Measurements from ENCODE around the gene SRGAP1. TPM values are rescaled to one million over a fixed set of nuclear protein-coding genes. Genes with fewer than 3 reads are reported as not detected.
A peak's percentile ranks its signal among the peaks of the same experiment; 100 is the strongest.

The SRGAP1 gene
- total and polyA plus RNA-seq, 4 donors: 13.9 to 17.3 (median 15.2) TPM

DNA sequence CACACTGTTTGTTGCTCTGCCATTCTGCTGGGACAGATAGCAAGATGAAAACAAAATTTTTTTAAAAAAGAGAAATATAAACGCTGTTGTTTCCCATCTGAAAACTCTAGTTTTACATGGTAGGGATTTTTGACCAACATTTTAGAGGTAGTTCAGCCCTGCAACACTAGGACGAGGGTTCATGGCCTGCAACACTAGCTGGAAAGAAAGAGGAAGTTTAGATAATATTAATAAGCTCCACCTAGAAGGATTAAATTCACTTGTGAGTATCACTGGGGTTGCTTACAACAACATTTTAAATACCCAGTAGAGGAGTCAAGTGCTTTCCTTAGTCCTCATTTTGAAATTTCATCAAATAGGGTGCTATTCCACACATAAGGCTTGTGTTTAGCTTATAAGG, 68.2 kb downstream of the SRGAP1 start:
- H3K36me3 ChIP-seq (ENCODE audit: control insufficient read depth, insufficient read depth, low read length): no peaks in the 10 kb centered on the region
- H3K27ac ChIP-seq (ENCODE audit: low read depth, low read length): no peak overlapping the region
- H3K9me3 ChIP-seq (ENCODE audit: control insufficient read depth, insufficient read depth, low read length): no peaks in the 10 kb centered on the region
- no peak overlapping the region for H3K4me3 ChIP-seq (ENCODE audit: low read depth, low read length)
- whole genome bisulfite sequencing (ENCODE audit: insufficient coverage): 100% methylated on average over 1 of the region's 2 CpGs
- peaks cover 3% of the 10 kb centered on the region for H3K4me1 ChIP-seq (ENCODE audit: control insufficient read depth, insufficient read depth, low read length)
- no peaks in the 10 kb centered on the region for H3K27me3 ChIP-seq (ENCODE audit: control insufficient read depth, insufficient read depth, low read length)
- DNase-seq (ENCODE audit: low read depth in 4 of 6, low spot score in 6 of 6): no peak

DNA sequence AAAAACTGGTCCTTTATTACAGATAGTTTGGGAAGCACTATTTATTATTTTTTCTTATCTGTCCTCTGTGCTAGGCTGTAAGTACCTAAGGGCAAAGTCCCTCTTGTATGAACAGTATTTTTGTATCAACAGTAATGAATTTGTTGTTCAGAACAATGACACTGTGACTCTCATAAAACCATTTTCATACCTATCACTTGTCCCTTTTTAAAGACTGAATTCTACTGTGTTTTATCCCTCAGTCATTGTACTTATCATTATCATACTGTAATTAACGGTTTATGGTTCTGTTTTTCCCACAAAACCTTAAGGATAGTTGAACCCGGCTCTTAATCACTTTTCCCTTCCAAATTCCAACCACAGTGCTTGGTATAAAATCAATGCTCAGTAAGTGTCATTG, 69.4 kb downstream of the SRGAP1 start:
- Histone ChIP-seq H3K36me3 (ENCODE audit: control insufficient read depth, insufficient read depth, low read length) (no peaks in the 10 kb centered on the region), H3K27ac (ENCODE audit: low read depth, low read length) (no peak overlapping the region), H3K9me3 (ENCODE audit: control insufficient read depth, insufficient read depth, low read length) (no peaks in the 10 kb centered on the region), H3K4me3 (ENCODE audit: low read depth, low read length) (no peak overlapping the region), H3K4me1 (ENCODE audit: control insufficient read depth, insufficient read depth, low read length) (peaks cover 7% of the 10 kb centered on the region), H3K27me3 (ENCODE audit: control insufficient read depth, insufficient read depth, low read length) (no peaks in the 10 kb centered on the region)
- WGBS (ENCODE audit: insufficient coverage): no CpG with 5 or more reads among the region's 2 CpGs
- DNase-seq (ENCODE audit: low read depth in 4 of 6, low spot score in 6 of 6): no peak

DNA sequence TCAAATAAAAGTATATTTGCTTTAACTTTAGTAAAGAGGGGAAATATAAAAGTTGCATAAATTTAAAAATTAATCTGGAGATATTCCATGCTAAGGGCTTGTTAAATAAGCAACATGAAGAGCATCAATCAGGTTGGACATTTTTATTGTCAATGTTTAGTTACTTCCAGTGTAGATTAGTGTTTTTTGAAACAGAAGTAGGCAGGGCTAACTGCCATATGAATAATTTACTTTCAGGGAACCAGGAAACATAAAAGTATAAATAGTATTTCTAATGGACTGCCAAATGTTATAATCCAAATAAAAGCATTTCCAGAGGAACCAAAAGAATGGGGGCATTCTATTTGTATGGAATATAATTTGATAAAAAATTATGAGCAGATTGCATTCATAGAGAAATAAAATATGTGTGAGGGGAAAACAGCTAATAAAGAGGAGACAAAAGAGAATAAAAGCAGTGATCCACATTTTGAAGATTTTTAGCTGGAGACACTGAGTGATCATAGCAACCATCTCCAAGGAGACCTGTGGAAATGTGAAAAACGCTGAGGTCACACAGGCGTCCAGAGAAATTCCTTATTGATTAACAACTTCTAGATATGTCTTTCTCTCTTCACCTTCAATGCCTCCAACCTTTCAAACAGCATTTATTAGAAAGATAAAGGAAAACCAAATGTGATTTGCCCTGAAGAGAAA, 70.8 kb downstream of the SRGAP1 start:
- DNase-seq (ENCODE audit: low read depth in 4 of 6, low spot score in 6 of 6): peak in 3 of 6 donors; percentile 28 to 57 (median 56)
- no peaks in the 10 kb centered on the region for H3K36me3 ChIP-seq (ENCODE audit: control insufficient read depth, insufficient read depth, low read length)
- no peaks in the 10 kb centered on the region for H3K9me3 ChIP-seq (ENCODE audit: control insufficient read depth, insufficient read depth, low read length)
- H3K27me3 ChIP-seq (ENCODE audit: control insufficient read depth, insufficient read depth, low read length): no peaks in the 10 kb centered on the region
- H3K4me1 ChIP-seq (ENCODE audit: control insufficient read depth, insufficient read depth, low read length): peaks cover 9% of the 10 kb centered on the region
- H3K4me3 ChIP-seq (ENCODE audit: low read depth, low read length): no peak overlapping the region
- no CpG with 5 or more reads among the region's 2 CpGs for WGBS (ENCODE audit: insufficient coverage)
- H3K27ac ChIP-seq (ENCODE audit: low read depth, low read length): no peak overlapping the region

DNA sequence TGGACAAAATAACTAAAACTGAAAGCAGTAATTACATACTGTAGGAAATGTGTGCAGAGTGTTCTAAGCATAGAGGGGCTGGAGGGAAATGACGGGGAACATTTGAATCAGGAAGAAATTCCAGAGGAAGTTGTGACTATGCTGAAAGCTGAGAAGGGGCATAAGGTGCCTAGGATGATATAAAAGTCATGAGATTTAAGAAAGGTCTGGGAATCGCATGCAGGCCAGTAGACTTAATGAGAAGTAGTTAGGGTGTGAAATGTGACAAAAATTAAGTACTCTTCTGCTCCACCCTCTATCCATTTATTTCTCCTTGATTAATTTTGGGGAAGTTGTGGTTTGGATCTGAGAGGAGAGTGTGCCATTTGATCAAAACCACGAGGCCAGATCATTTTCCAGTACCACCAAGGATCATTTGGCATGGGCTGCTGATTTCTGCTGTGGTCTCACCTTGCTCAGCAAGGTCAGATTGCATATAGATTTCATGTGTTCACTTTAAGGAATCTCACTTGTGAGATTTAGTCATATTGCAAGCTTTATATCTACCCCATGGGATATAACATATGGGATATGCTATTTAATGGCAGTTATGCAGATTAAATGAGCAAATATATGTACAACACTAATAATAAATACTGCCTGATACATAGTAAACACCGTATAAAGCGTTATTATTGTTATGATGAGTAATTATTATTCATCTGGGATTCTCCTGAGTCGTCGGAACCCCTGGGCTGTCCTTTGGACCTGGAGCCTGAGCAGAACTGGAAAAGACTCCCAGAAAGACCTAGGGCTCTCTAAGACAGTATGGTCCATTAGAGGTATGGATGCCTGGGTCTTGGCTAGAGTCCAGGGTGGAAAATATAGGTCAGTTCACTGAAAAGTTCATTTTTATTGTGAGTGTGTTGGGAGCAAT, 72.3 kb downstream of the SRGAP1 start:
- no peak for DNase-seq (ENCODE audit: low read depth in 4 of 6, low spot score in 6 of 6)
- Histone ChIP-seq H3K27me3 (ENCODE audit: control insufficient read depth, insufficient read depth, low read length) (no peaks in the 10 kb centered on the region), H3K4me3 (ENCODE audit: low read depth, low read length) (no peak overlapping the region), H3K4me1 (ENCODE audit: control insufficient read depth, insufficient read depth, low read length) (peaks cover 9% of the 10 kb centered on the region), H3K27ac (ENCODE audit: low read depth, low read length) (no peak overlapping the region), H3K36me3 (ENCODE audit: control insufficient read depth, insufficient read depth, low read length) (no peaks in the 10 kb centered on the region), H3K9me3 (ENCODE audit: control insufficient read depth, insufficient read depth, low read length) (no peaks in the 10 kb centered on the region)
- WGBS (ENCODE audit: insufficient coverage): 67% methylated on average over 2 of the region's 7 CpGs

DNA sequence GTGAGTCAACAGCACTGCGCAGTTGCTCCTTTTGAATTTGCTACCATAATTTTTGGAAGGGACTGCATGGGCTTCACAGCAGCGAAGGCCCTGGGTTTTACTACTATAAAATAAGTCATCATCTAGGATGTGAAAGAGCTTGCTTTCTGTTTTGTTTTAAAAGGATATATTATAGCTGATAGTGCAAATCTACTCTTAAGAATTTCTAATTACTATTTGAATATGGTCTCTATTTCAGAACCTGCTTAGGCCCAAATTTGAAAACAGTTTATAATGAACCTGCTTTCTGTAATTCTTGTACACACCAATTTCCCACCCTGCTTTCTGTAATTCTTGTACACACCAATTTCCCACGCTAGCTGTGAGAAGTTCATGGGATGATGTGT, 73.0 kb downstream of the SRGAP1 start:
- no peak overlapping the region for H3K27ac ChIP-seq (ENCODE audit: low read depth, low read length)

DNA sequence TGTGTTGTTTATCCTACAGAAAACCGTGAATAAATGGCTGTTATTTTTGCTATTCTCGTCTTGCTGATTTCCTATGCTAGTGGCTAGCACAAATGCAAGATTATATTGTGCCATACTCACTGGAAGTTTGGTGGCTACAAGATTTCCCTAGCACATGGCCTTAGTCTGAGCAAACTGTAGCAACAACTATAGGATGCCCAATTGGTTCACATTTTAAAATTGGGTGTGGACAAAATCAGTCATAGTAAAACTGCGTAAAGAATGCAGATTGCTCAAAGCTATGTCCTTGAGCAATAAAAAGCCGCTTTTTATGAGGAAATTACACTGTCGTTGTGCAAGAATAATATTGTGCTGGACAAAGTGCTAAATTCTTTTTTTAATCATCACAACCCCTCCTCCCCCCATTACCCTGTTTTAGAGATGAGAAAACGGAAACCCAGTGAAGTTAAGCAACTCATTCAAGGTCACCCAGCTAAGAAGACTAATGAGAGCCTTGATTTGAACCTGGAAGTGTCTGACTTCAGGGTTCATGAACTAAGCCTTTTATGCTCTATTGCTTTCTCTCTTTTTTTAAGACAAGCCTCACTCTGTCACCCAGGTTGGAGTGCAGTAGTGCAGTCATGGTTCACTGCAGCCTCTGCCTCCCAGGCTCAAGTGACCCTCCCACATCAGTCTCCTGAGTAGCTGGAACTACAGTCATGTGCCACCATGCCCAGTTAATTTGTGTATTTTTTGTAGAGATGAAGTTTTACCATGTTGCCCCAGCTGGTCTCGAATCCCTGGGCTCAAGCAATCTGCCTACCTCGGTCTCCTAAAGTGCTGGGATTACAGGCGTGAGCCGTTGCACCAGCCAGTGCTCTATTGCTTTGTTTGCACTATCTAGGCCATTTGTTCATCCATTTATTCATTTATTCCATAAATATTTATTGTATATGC, 73.6 kb downstream of the SRGAP1 start:
- H3K4me3 ChIP-seq (ENCODE audit: low read depth, low read length): no peak overlapping the region
- H3K27me3 ChIP-seq (ENCODE audit: control insufficient read depth, insufficient read depth, low read length): no peaks in the 10 kb centered on the region
- WGBS (ENCODE audit: insufficient coverage): 75% methylated on average over 4 of the region's 10 CpGs
- DNase-seq (ENCODE audit: low read depth in 4 of 6, low spot score in 6 of 6): peak in 1 of 6 donors; percentile 35
- peak overlapping the region; percentile 18 for H3K27ac ChIP-seq (ENCODE audit: low read depth, low read length)
- peaks cover 9% of the 10 kb centered on the region for H3K4me1 ChIP-seq (ENCODE audit: control insufficient read depth, insufficient read depth, low read length)
- H3K9me3 ChIP-seq (ENCODE audit: control insufficient read depth, insufficient read depth, low read length): no peaks in the 10 kb centered on the region
- no peaks in the 10 kb centered on the region for H3K36me3 ChIP-seq (ENCODE audit: control insufficient read depth, insufficient read depth, low read length)

More for the DNA sequence above, 73.0 kb downstream of the SRGAP1 start:
- H3K9me3 ChIP-seq (ENCODE audit: control insufficient read depth, insufficient read depth, low read length): no peaks in the 10 kb centered on the region
- no peak overlapping the region for H3K4me3 ChIP-seq (ENCODE audit: low read depth, low read length)
- WGBS (ENCODE audit: insufficient coverage): no CpG with 5 or more reads among the region's 3 CpGs
- H3K4me1 ChIP-seq (ENCODE audit: control insufficient read depth, insufficient read depth, low read length): peaks cover 9% of the 10 kb centered on the region
- no peaks in the 10 kb centered on the region for H3K27me3 ChIP-seq (ENCODE audit: control insufficient read depth, insufficient read depth, low read length)
- no peak for DNase-seq (ENCODE audit: low read depth in 4 of 6, low spot score in 6 of 6)
- no peaks in the 10 kb centered on the region for H3K36me3 ChIP-seq (ENCODE audit: control insufficient read depth, insufficient read depth, low read length)

DNA sequence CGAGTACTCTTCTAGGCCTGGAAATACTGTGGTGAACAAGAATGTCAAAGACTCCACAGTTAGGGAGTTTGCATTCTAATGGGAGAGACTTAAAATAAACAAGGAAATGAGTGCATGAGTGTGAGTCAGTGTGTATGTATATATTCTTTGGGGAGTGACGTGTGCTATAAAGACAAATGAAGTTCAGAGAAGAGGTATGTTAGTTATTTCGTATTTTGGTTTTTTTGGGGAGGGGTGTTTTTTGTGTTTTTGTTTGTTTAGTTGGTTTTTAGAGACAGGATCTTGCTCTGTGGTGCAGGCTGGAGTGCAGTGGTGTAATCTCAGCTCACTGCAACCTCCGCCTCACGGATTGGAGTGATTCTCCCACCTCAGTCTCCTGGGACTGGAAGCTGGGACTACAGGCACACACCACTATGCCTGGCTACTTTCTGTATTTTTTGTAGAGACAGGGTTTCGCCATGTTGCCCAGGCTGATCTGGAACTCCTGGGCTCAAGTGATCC, 74.3 kb downstream of the SRGAP1 start:
- Histone ChIP-seq H3K9me3 (ENCODE audit: control insufficient read depth, insufficient read depth, low read length) (no peaks in the 10 kb centered on the region), H3K27me3 (ENCODE audit: control insufficient read depth, insufficient read depth, low read length) (no peaks in the 10 kb centered on the region), H3K4me3 (ENCODE audit: low read depth, low read length) (no peak overlapping the region), H3K36me3 (ENCODE audit: control insufficient read depth, insufficient read depth, low read length) (no peaks in the 10 kb centered on the region), H3K4me1 (ENCODE audit: control insufficient read depth, insufficient read depth, low read length) (peaks cover 9% of the 10 kb centered on the region), H3K27ac (ENCODE audit: low read depth, low read length) (peak overlapping the region; percentile 18)
- DNase-seq (ENCODE audit: low read depth in 4 of 6, low spot score in 6 of 6): no peak
- WGBS (ENCODE audit: insufficient coverage): 85% methylated on average over 5 of the region's 6 CpGs

DNA sequence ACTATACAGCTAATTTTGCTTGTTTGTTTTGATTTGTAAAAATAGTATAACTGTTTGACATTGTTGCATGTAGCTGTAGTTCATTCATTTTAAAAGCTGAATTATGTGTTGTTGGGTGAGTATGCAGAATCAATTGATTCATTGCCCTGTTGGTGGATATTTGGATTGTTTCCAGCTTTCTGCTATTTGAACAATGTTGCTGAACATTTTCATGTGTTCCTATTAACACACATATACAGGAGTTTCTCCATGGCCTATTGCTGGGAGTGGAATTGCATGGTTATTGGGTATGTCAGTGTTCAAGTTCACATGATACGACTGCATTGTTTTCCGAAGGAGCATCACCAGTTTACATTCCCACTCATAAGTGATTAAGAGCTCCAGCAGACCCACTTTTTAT, 75.3 kb downstream of the SRGAP1 start:
- no peak for DNase-seq (ENCODE audit: low read depth in 4 of 6, low spot score in 6 of 6)
- Histone ChIP-seq H3K36me3 (ENCODE audit: control insufficient read depth, insufficient read depth, low read length) (no peaks in the 10 kb centered on the region), H3K4me3 (ENCODE audit: low read depth, low read length) (no peak overlapping the region), H3K27ac (ENCODE audit: low read depth, low read length) (no peak overlapping the region), H3K27me3 (ENCODE audit: control insufficient read depth, insufficient read depth, low read length) (no peaks in the 10 kb centered on the region), H3K4me1 (ENCODE audit: control insufficient read depth, insufficient read depth, low read length) (peaks cover 9% of the 10 kb centered on the region), H3K9me3 (ENCODE audit: control insufficient read depth, insufficient read depth, low read length) (no peaks in the 10 kb centered on the region)
- WGBS (ENCODE audit: insufficient coverage): no CpG with 5 or more reads among the region's 2 CpGs

DNA sequence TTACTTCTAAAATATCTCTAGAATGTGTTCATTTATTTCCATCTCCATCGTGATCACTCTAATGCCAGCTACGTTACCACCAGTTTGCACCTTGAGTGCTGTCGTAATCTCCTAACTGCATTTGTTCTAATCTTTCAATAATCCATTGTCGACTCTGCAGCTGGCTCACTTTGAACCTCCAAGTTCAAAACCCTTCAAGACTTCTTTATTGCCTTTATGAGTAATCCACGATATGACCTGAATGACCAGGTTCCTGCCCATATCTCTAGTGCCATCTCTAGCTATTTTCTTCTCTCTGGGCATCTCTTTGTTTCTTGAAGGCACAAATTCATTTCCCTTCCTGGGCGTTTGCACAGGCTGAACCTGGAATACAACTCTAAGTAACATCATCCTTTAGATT, 76.7 kb downstream of the SRGAP1 start:
- no peak overlapping the region for H3K4me3 ChIP-seq (ENCODE audit: low read depth, low read length)
- H3K9me3 ChIP-seq (ENCODE audit: control insufficient read depth, insufficient read depth, low read length): no peaks in the 10 kb centered on the region
- 91% methylated on average over 6 of the region's 6 CpGs for WGBS (ENCODE audit: insufficient coverage)
- no peaks in the 10 kb centered on the region for H3K36me3 ChIP-seq (ENCODE audit: control insufficient read depth, insufficient read depth, low read length)
- peaks cover 9% of the 10 kb centered on the region for H3K4me1 ChIP-seq (ENCODE audit: control insufficient read depth, insufficient read depth, low read length)
- H3K27ac ChIP-seq (ENCODE audit: low read depth, low read length): no peak overlapping the region
- DNase-seq (ENCODE audit: low read depth in 4 of 6, low spot score in 6 of 6): no peak
- no peaks in the 10 kb centered on the region for H3K27me3 ChIP-seq (ENCODE audit: control insufficient read depth, insufficient read depth, low read length)

Data from spinal cord (tissue), 10 donors.